Endothelial cell of umbilical vein (primary cell): ENCODE measurements around the gene RHBDF1. TPM values are rescaled to one million over a fixed set of nuclear protein-coding genes. Genes with fewer than 3 reads are reported as not detected.
"Not testable (repeated sequence)": the region's sequence is repeated elsewhere in the genome, so short reads cannot be mapped to it uniquely, and the experiment has no call there.

Source experiments
- BruUV-seq: library from RNA; stranded (reverse); fragments of 400-500 nt; replicated peaks from 2 replicates; lab custom pipeline; 2021; lab: Mats Ljungman, UMichigan
- CTCF ChIA-PET: fragments of 300-600, 350-600 bp; sonication (Branson Sonifier 250); formaldehyde crosslinking; loops from one replicate; lab custom pipeline; 2021; ENCODE audit warnings: antibody characterized with exemption, inconsistent platforms; lab: Charles Lee
- POLR2A ChIA-PET: fragments of 300-600, 350-600 bp; sonication (Branson Sonifier 250); formaldehyde crosslinking; loops from one replicate; lab custom pipeline; 2021; ENCODE audit warnings: antibody characterized with exemption, inconsistent platforms; lab: Charles Lee
- DNase-seq: peaks from one replicate; pipeline ENCODE4 v3.0.0-alpha.2; 2011; ENCODE audit warnings: low read depth, low spot score
- FAIRE-seq: peaks from 2 replicates; lab custom pipeline; 2011; peaks lifted over from hg19 to GRCh38; lab: Jason Lieb, UNC
- H2AFZ ChIP-seq: 2 replicates; pipeline ENCODE4 v1.6.0; 2012; ENCODE audit warnings: low read depth, low read length, control low read depth, inconsistent platforms
- H3K27ac ChIP-seq: 2 replicates; pipeline ENCODE4 v1.5.1; 2011; ENCODE audit warnings: low read depth, mild to moderate bottlenecking, control low read depth, low read length, moderate library complexity; ENCODE audit not compliant: insufficient read depth
- H3K27me3 ChIP-seq, 2 experiments: 2 replicates each; pipeline versions ENCODE4 v1.6.0 to v1.6.1; 2011; ENCODE audit warnings: low read length in 2 of 2, mixed read lengths in 1 of 2; ENCODE audit not compliant: control insufficient read depth in 2 of 2, insufficient read depth in 2 of 2
- H3K36me3 ChIP-seq, 2 experiments: 2 replicates in 1 of 2; 3 replicates in 1 of 2; pipeline ENCODE4 v1.5.1; 2011; ENCODE audit warnings: low read length in 2 of 2, mild to moderate bottlenecking in 1 of 2, moderate library complexity in 1 of 2; ENCODE audit not compliant: control insufficient read depth in 2 of 2, insufficient read depth in 2 of 2; ENCODE audit errors: extremely low read depth in 1 of 2
- H3K4me1 ChIP-seq: 3 replicates; pipeline ENCODE4 v1.5.1; 2011; ENCODE audit warnings: mild to moderate bottlenecking, low read length; ENCODE audit not compliant: control insufficient read depth, insufficient read depth; ENCODE audit errors: extremely low read depth
- H3K4me2 ChIP-seq: 2 replicates; pipeline ENCODE4 v1.6.1; 2011; ENCODE audit warnings: low read length, control low read depth, mixed read lengths; ENCODE audit not compliant: insufficient read depth
- H3K4me3 ChIP-seq, 3 experiments: fragments of 200-600 bp in 1 of 3; sonication (generic), shearing (Covaris generic) in 1 of 3; replicated peaks in 1 of 3; 2 replicates each; pipeline ENCODE4 v1.5.1; 2011 to 2016; ENCODE audit warnings: control low read depth in 3 of 3, low read length in 3 of 3, mild to moderate bottlenecking in 2 of 3, inconsistent platforms in 1 of 3, low read depth in 1 of 3, moderate library complexity in 1 of 3; ENCODE audit not compliant: insufficient read depth in 1 of 3
- H3K79me2 ChIP-seq: 2 replicates; pipeline ENCODE4 v1.6.0; 2012; ENCODE audit warnings: low read length, inconsistent platforms; ENCODE audit not compliant: control insufficient read depth, insufficient read depth
- H3K9ac ChIP-seq: replicated peaks from 2 replicates; pipeline ENCODE3; 2011; ENCODE audit warnings: low read length, control low read depth; ENCODE audit not compliant: insufficient read depth; ENCODE audit errors: extremely low read depth
- H3K9me1 ChIP-seq: replicated peaks from 3 replicates; pipeline ENCODE4 v1.6.0; 2011; ENCODE audit warnings: mild to moderate bottlenecking, low read length; ENCODE audit not compliant: control insufficient read depth, insufficient read depth; ENCODE audit errors: extremely low read depth
- H3K9me3 ChIP-seq: replicated peaks from 2 replicates; pipeline ENCODE4 v1.5.1; 2012; ENCODE audit warnings: low read length, inconsistent platforms; ENCODE audit not compliant: control insufficient read depth, insufficient read depth
- H4K20me1 ChIP-seq: replicated peaks from 2 replicates; pipeline ENCODE3; 2011; ENCODE audit warnings: mild to moderate bottlenecking, low read length; ENCODE audit not compliant: control insufficient read depth, insufficient read depth; ENCODE audit errors: extremely low read depth
- JUN ChIP-seq: IDR thresholded peaks from 2 replicates; pipeline ENCODE4 v1.6.1; 2011; ENCODE audit warnings: borderline replicate concordance, low read depth; ENCODE audit not compliant: insufficient read length, insufficient read depth
- dilution Hi-C: fragments of 300-500 bp; cut with MboI; formaldehyde crosslinking; loops from one replicate; pipeline ENCODE4 v1.15.0; 2019; ENCODE audit warnings: low sequenced_read_pairs; ENCODE audit not compliant: extremely low pct_ligation_motif_present
- intact Hi-C: fragments of 100-400 bp; cut with micrococcal nuclease; formaldehyde crosslinking; loops from one replicate; pipeline ENCODE4 v1.10.0; 2022
- polyA plus RNA-seq, 4 experiments: library from polyadenylated mRNA; depleted of rRNA in 3 of 4; stranded (reverse) in 3 of 4; unstranded in 1 of 4; fragments of >200 nt; gene quantifications; 2 replicates each; pipeline versions ENCODE4 v1.2.1 to v1.2.3, GENCODE V29; 2011 to 2012; ENCODE audit warnings: missing spikeins in 1 of 4
- total RNA-seq: library from RNA; stranded (reverse); gene quantifications from 2 replicates; pipeline ENCODE4 v1.2.3, GENCODE V29; 2021
- TF ChIP-seq, protein P1 (sequence below), 2 donors: IDR thresholded peaks; 1 replicate in 1 of 2; 2 replicates in 1 of 2; pipeline ENCODE4 v1.5.1; 2011; ENCODE audit warnings: low read length in 2 of 2, mild to moderate bottlenecking in 2 of 2, moderate library complexity in 2 of 2, control low read depth in 1 of 2, inconsistent platforms in 1 of 2, low read depth in 1 of 2; ENCODE audit not compliant: insufficient read depth in 1 of 2; ENCODE audit errors: extremely low read depth in 1 of 2

The RHBDF1 gene
- total and polyA plus RNA-seq, 2 donors (not counting 3 experiments of a cell fraction or from before 2014, with no cell fraction given), result 57.0 to 113 TPM

- DNase-seq (no peak), FAIRE-seq (no peak)
- Histone ChIP-seq H2AFZ (no peak overlapping the region), H3K9me3 (no peaks in the 10 kb centered on the region), H3K36me3 (peaks cover 3 to 7% of the 10 kb centered on the region in 2 experiments), H3K4me1 (peaks cover 2% of the 10 kb centered on the region), H3K9me1 (no peaks in the 10 kb centered on the region), H3K27me3 (no peaks in the 10 kb centered on the region), H3K79me2 (peaks cover 12% of the 10 kb centered on the region), H3K4me3 (no peak overlapping the region), H3K9ac (no peak overlapping the region), H3K27ac (no peak overlapping the region), H4K20me1 (no peaks in the 10 kb centered on the region), H3K4me2 (no peak overlapping the region)
- ChIA-PET POLR2A (no interaction called here), CTCF (no interaction called here)
- TF ChIP-seq JUN, result no peak
- TF ChIP-seq, protein P1, sequence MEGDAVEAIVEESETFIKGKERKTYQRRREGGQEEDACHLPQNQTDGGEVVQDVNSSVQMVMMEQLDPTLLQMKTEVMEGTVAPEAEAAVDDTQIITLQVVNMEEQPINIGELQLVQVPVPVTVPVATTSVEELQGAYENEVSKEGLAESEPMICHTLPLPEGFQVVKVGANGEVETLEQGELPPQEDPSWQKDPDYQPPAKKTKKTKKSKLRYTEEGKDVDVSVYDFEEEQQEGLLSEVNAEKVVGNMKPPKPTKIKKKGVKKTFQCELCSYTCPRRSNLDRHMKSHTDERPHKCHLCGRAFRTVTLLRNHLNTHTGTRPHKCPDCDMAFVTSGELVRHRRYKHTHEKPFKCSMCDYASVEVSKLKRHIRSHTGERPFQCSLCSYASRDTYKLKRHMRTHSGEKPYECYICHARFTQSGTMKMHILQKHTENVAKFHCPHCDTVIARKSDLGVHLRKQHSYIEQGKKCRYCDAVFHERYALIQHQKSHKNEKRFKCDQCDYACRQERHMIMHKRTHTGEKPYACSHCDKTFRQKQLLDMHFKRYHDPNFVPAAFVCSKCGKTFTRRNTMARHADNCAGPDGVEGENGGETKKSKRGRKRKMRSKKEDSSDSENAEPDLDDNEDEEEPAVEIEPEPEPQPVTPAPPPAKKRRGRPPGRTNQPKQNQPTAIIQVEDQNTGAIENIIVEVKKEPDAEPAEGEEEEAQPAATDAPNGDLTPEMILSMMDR (IDR thresholded peaks at IDR 0.05; ENCODE audit: extremely low read depth in 1 of 2, insufficient read depth in 1 of 2, low read depth in 1 of 2, low read length in 2 of 2), result no peak
- intact Hi-C loops, result no loop called here
- BruUV-seq, result no TSS peak
- dilution Hi-C loops, result no loop called here
Measured at GRCh38 chr16:47234-47633, 25.2 kb downstream of the RHBDF1 start.

- dilution Hi-C loops, H3K27ac ChIP-seq, H3K9me3 ChIP-seq, H3K4me2 ChIP-seq, CTCF ChIA-PET, H3K9ac ChIP-seq, POLR2A ChIA-PET, H4K20me1 ChIP-seq, H3K79me2 ChIP-seq, H3K36me3 ChIP-seq, H2AFZ ChIP-seq, DNase-seq, intact Hi-C loops, FAIRE-seq, H3K4me3 ChIP-seq, H3K9me1 ChIP-seq, H3K27me3 ChIP-seq, H3K4me1 ChIP-seq, BruUV-seq: not testable (repeated sequence)
Measured at GRCh38 chr16:46510-46909, 25.9 kb downstream of the RHBDF1 start.
